GM12865 (cell line): ENCODE results near the gene ASAP3.

Experiments used
- DNase-seq: peaks from one replicate; pipeline ENCODE4 v3.0.0; 2010; ENCODE audit warnings: low read depth
- H3K4me3 ChIP-seq: 2 replicates; pipeline ENCODE4 v1.5.1; 2011; ENCODE audit warnings: mild to moderate bottlenecking, low read depth, low read length, control low read depth
- CTCF ChIP-seq: IDR thresholded peaks from 2 replicates; pipeline ENCODE4 v1.5.1; 2011; ENCODE audit warnings: low read length, control low read depth, low read depth, inconsistent platforms; ENCODE audit not compliant: insufficient read depth; ENCODE audit errors: missing control alignments

Gene ASAP3

GRCh38 chr1:23438545-23438944 lies 45.4 kb downstream of the ASAP3 start:
- H3K4me3 ChIP-seq: no peak overlapping the region
- no peak for TF ChIP-seq CTCF
- DNase-seq: no peak

- no peak for TF ChIP-seq CTCF
- no peak overlapping the region for H3K4me3 ChIP-seq
These were observed 46.7 kb downstream of the ASAP3 start for GRCh38 chr1:23437355-23437664.

GRCh38 chr1:23436520-23437354 lies 47.2 kb downstream of the ASAP3 start:
- H3K4me3 ChIP-seq: no peak overlapping the region
- DNase-seq: no peak
- TF ChIP-seq CTCF: no peak

More at GRCh38 chr1:23437355-23437664, 46.7 kb downstream of the ASAP3 start:
- no peak for DNase-seq

GRCh38 chr1:23434260-23434775 lies 49.7 kb downstream of the ASAP3 start:
- no peak overlapping the region for H3K4me3 ChIP-seq
- DNase-seq: no peak
- TF ChIP-seq CTCF: no peak

- no peak for DNase-seq
- no peak overlapping the region for H3K4me3 ChIP-seq
- no peak for TF ChIP-seq CTCF
These were observed 50.9 kb downstream of the ASAP3 start for GRCh38 chr1:23433122-23433521.

GRCh38 chr1:23431431-23431830 lies 52.5 kb downstream of the ASAP3 start:
- no peak for DNase-seq
- TF ChIP-seq CTCF: no peak

GRCh38 chr1:23430803-23431202 lies 53.2 kb downstream of the ASAP3 start:
- no peak for DNase-seq

More at GRCh38 chr1:23431431-23431830, 52.5 kb downstream of the ASAP3 start:
- no peak overlapping the region for H3K4me3 ChIP-seq

More at GRCh38 chr1:23430803-23431202, 53.2 kb downstream of the ASAP3 start:
- TF ChIP-seq CTCF: no peak
- no peak overlapping the region for H3K4me3 ChIP-seq
